Activated T-cell treated with anti-CD3 and anti-CD28 coated beads for 4 hours (primary cell): Measurements from ENCODE around the gene CEP97.
A peak's percentile ranks its signal among the peaks of the same experiment; 100 is the strongest.

Source experiments
- DNase-seq: peaks from one replicate; pipeline ENCODE4 v3.0.0-alpha.2; 2020

CEP97 gene

DNA sequence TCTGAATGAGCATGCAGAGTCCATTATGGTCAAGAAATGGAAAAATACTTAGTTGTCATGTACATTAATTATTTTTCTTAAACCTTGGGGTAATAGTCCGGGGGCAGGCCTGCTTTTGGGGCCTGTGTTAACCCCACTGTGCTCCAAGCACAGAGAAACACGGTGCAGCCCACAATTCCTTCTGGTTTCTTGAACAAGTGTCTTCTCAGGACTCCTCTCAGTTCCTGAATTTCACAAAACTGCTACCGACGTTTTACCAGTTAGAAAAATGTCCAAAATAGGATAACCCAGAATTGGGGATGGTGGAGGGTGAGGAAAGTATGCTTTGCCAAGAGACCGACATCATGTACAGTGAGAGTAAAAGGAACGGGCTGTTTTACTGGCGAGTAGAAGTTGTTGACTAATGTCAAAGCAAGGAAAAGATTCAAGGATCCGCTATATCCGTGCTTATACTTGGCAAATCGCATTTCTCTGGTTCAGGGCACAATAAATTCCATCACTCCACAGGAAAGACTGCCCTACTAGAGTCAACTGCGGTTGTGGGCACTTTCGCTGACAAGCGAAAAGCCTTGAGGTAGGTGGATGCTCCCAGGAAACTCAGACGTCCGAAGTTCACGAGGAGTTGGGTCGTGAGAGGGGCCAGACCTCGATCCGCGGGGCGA, 54.1 kb downstream of the CEP97 start:
- DNase-seq, result no peak

DNA sequence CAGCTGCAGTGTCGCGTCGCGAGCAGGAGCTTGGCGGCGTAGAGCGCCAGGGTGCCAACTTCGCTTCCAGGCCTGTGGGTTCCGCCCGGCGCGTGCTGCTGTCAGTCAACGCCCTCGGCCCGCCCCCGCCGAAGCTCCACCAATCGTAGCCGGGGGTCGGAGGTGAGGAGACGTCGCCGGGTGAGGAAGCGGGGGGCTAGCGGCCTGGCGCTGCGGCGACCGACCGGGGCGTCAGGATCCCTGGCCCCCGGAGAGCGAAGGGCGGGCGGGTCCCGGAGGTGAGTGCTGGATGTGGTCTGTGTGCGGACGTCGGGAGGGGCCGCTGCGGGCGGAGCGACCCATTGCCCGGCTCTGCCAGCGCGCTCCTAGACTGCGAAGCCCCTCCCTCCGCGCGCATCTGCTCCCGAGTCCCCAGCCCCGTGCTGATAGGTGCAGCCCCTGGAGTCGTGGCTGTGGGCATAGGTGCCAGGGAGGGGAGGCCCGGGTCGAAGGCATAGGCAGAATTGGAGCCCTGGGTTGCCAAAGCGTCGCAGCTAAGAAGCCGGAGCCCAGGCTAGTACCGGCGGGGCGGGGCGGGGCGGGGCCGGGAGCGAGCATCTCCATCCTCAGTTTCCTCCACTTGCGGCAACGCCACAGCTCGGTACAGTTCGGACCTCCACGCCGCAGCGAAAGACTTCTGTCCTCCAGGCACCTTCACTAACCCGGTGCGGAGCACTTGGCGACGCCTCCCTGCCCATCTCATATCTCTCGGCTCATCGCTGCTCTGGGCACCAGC, 54.8 kb downstream of the CEP97 start, which contains the start of gene NXPE3:
NXPE3 (plus strand) TSS at position 165 of the 775 bp plus-strand sequence. CDS start 6,386 bp downstream, outside the sequence.
- DNase-seq, result peak; percentile 94

DNA sequence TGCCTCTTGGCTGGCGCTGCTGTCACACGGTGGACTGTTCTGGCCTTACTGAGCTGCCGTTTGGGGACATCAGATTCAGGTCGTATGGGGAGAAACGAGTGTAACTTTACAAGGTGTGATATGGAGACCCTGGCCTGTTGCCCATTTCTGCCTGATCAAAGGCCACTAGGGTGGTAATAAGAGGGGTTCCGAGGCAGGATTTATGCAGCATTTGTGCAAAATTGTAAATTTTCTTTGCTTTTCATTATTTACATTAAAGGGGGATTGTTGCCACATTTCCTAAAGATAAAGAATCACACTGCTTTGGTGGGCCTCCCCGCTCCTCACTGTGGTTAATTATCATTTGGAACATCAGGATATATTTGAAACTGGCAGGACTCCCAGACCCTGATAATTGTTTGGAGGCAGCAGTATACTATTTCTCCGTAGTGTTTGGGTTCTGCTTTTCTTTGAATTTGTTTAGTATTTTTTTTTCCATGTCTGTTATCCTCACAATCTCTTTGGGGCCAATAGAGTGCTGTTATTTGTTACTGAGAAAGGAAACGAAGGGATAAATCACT, 55.5 kb downstream of the CEP97 start:
- DNase-seq, result no peak

DNA sequence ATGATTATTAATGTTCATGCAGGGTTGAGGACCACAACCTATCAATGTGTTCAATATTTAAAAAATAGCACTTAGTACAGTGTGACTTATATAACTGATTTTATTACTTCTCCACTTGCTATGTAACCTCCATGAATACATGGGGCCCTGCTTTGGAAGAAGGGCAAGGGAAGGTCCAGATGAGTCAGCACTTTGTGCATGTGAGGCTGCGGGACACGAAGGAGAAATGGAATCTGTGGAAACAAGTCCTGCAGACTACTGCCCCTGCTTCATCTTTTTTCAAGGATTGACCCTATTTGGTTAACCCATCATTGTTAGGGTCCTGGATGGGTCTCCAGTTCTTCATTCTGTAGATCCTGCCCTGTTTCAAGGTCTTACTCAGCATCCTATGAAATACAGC, 56.2 kb downstream of the CEP97 start:
- DNase-seq, result no peak

DNA sequence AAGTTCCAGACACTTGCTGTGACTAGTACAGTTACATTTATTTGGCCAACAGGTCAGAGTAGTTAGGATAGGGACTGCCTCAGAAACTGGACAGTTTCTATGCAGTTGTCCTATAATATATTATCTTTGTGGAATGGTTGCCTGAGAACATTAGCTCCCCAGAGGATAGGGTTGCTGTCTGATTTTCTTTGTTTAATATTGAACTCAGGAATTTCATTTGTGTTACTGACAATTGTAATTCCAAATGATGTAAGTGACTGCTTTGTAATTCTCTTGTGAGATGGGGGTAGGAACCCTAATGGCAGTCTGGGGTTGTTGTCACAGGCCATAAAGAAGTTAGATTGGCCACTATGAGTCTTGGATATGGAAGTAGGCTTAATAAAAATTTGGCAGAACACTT, 56.8 kb downstream of the CEP97 start:
- no peak for DNase-seq

DNA sequence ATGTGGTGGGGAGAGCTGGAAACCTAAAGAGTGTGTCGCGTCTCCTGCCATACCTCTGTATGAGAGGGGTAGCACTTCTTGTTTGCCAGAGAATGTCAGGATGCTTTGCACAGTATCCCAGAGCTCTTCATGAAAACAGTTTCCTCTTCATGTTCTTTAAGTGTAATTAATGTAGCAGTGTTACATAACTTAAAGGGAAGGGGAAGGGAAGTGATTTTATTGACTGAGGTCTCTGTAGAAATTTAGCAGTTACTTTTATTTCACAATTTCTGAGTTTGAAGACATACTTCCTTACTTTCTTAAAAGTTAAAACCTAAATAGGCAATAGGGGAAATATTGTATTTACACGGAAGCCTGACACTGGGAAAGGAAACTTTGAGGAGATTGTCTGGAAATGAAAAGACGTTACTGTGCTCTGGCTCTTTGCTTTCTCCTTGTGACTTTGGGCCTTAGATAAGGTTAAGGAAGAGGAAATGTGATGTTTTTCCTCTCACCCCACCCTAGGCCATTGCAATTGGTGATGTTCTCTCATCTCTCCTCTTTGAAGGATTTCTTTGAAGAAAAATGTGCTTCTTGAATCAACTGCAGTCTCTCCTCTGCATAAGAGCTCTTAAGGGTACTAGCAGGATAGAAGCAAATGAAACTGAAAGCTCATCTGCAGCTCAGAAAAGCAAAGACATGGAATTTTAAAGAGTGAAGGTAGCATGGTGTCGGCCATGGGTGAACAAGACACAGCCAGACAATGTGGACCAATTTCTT, 60.6 kb downstream of the CEP97 start:
- no peak for DNase-seq

DNA sequence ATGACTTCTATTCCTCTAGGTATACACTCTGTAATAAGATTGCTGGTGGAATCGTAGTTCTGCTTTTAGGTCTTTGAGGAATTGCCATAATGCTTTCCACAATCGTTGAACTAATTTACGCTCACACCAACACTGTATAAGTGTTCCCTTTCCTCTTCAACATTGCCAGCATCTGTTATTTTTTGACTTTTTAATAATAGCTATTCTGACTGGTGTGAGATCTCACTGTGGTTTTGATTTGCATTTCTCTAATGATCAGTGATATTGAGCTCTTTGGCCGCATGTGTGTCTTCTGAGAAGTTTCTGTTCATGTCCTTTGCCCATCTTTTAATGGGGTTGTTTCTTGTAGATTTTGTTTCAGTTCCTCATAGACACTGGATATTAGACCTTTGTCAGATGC, 67.4 kb downstream of the CEP97 start:
- no peak for DNase-seq

DNA sequence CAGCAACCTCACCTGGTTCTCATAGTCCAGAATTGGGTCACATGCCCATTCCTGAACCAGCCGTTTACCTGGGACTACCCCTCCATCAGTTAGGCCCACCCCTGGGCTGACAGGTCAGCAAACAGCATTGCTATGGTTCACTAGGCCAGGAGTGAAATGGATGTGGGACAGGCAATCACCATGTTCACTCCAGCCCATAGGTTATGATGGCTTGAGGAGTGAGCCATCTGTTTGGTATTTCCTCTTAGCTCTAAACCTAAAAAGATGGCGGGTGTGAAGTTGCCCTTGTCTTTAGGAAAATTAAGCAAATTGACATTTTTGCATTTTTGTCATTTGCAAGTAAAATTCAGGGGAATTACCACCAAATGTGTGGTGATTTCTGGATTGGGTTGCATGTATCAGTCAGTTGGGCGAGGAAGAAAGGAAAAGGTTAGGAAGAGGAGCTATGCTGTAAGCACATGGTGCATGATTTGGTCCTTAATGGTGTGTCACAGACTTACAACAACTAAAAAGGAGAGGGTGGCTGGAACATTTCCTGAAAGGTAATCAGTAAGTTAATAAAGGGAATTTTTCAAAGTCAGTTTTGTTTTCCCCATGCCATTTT, 71.8 kb downstream of the CEP97 start:
- no peak for DNase-seq

DNA sequence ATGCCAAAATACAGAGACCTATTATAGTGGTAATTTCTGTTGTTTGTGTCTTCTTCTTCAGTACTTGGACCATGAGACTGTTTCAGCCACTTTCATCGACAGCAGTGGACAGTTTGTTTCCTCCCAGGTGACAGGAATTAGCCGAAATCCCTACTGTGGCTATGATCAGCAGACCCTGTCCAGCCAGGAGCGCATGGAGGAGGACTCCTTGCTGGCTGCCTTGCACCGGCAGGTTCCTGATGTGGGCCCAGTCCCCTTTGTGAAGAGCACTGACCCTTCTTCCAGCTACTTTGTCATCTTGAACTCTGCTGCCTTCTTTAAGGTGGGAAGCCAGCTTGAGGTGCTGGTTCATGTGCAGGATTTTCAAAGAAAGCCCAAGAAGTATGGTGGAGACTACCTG, 76.8 kb downstream of the CEP97 start:
- no peak for DNase-seq

DNA sequence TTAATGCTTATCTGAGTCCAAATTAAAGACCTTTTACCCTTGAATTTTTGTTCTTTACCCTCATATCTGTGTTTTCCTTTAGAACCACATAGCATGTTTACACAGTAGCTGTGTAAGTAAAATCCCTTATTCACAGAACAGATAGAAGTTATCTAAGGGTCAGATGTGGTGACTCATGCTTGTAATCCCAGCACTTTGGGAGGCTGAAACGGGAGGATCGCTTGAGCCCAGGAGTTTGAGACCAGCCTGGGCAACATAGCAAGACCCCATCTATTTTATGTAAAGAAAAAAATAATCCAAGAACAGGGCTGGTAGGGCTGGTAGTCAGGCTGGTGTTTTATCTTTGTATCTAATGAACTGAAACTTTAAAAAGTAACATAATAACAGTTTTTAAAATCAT, 77.8 kb downstream of the CEP97 start:
- DNase-seq, result no peak

DNA sequence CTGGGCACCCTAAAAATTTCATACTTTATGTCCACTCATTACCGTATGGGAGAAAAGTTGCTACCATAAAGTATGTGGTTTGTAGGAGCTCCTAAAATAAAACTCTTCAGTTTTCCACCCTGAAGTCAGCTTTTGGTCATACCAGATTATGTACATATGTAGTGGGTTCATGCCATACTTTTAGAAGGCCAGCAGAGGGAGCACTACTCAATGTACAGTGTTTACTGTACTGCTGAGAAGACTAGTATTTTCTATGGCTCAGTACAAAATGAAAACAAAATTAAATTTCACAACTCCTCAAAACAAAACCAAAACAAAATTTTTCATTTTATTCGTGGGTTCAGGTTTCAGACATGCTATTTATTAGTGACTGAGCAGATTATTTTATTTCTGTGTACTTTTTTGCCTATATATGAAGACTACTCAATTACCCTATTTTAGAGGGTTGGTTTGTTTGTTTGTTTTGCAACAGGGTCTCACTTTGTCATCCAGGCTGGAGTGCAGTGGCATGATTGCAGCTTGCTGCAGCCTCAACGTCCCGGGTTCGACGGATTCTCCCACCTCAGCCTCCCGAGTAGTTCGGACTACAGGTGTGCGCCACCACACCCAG, 78.9 kb downstream of the CEP97 start:
- DNase-seq, result peak; percentile 57

DNA sequence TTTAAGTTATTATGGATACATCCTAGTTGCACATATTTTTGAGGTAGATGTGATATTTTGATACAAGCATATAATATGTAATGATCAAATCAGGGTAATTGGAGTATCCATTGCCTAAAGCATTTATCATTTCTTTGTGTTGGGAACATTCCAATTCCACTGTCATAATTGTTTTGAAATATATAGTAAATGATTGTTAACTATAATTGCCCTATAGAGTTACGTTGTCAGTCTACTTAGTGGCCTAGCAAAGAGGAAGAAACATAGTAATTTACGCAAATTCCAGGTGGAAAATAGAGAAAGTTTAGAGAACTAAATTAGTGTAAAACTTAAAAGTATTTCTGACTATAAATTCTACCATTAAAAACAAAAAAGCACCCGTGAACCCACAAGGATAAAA, 79.5 kb downstream of the CEP97 start:
- no peak for DNase-seq

DNA sequence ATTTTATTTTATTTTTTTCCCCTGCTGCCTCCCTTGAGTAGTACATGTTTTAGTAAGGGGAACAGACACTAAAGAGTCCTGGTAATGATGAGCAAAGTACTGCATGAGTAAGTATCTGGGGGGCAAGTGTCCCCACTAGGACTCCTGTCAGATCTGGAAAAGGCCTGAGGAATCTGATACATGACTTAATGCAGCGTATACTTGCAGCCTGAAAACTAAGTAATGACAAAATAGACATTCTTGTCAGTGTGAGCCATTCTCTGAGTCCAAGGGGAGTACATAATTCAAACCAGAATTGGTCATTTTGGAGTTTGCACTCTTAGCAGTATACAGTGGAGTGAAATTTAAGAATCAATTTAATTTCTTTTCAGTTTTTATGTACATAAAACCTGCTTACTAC, 82.1 kb downstream of the CEP97 start:
- DNase-seq, result no peak

DNA sequence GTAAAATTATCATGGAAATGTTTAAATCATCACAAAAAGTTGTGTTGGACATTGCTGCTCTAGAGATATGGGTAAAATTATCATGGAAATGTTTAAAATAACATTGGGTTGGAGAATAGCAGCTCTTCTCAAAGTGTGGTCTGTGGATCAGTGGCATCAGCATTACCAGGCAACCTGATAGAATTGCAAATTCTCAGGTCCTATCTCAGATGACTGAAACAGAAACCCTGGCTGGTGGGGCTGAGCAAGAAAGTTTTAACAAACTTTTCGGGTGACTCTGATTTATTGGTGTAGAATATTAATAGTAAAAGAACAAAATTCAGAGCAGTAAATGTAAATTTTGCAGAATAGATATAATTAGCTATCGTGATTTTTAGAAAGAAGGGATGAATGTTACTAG, 83.5 kb downstream of the CEP97 start:
- no peak for DNase-seq

DNA sequence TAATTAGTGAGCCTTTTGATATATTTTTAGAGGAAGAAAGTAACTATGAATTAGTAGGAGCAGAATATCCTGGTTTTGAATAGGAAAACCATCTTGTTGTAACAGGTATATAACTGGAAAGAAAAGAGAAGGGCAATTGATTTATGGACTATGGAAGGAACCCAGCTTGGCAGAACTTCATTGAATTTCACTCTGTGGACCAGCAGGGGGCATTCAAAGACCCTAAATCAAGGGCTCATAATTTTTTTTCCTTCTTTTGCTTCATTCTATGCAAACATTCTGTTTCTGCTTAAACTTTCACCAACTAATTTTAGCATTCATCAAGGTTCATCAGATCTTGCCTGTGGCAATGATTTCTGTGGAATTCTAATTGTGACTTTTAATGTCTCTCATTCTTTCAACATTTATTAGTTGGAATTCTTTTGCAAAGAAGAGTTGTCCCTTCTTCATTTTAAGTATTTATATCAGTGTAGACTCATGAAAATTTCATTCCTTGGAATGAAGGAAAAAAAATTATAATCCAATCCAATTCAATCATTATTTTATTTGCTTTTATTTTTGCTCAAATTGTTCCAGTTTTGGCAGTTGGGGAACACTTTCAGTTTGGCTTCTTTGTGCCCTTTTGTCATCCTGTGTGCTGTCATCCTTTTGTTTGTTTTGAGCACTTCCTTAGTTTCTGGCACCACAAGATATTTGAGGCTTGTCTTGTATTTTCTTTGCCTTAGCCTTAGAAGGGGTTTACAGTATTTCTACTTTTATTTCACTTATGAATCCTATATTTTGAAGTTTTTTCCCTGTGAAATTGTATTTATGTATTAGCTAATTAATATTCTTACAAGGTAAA, 85.0 kb downstream of the CEP97 start:
- DNase-seq, result peak; percentile 41

DNA sequence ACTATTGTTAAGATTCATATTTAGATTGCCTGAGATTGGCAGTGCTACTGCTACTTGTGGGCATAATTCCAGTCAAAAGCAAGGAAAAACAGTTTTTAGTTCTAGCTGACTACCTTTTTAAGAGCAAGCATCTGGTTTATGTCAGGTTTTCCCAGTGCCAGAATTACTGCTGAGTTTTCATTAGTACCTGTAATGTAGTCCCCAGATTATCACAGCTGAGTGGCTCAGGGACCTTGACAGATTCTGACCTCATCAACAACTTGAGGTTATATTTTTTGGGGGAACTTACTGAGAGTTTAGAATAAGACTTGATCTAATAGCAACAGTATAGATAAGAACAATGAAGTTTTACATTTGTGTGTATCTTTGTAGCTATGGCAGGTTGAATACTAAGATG, 85.6 kb downstream of the CEP97 start:
- no peak for DNase-seq

DNA sequence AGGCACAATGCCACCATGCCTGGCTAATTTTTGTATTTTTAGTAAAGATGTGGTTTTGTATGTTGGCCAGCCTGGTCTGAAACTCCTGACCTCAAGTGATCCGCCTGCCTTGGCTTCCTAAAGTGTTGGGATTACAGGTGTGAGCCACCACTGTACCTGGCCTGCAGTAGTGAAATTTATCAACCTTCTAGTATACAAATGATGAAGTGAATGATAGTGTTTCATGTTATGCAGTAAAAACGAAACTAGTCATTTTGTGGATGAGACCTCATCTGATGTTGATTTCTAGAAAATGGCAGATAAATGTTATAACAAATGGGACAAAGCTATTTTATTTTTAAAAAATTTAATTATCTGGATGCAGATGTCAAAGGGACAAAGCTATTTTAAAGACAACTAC, 87.5 kb downstream of the CEP97 start:
- no peak for DNase-seq

DNA sequence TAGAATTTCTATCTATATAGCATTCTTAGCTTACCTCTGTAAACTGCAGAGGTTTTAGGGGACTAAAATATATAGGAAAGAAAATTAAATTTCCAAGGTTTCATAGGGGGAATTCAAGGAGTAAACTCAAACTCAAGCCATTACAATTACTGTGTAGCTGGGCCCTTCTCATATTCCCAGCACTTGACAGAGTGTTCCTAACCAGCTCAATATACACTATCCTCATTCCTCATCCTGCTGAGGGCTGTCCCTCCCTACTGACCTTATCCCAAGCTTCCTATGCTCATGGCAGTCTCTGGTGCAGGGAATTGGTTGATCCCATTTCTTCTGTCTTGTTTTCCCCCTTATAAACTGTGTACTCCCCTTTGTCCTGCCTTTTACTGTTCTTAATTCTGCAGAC, 88.5 kb downstream of the CEP97 start:
- no peak for DNase-seq

DNA sequence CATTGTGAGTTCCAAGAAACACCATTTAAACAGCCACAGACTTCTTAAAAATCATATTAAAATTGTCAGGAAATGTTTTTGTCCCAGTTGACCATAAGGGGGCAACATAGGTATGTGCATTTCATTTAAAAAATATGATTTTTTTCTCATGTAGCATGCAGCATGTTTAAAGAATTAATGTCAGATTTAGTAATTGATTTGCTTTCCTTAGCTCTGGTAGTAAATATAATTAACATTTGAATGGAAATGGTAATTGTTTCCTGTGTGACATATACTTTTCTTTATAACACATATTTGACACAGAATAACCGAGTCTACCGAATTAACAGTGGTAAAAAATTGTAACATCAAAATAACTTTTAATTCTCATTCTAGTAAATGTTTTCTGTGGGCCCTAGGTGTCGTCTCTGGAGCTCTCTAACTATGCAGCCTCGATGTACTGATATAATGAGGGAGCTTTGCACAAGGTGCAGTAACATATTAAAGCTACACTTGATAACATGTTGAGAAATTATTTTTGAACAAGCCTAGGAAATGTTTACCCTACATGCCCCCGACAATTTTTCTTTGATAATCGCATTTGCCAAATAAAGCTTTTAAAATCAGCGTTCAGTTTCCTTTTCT, 89.5 kb downstream of the CEP97 start:
- DNase-seq, result no peak

DNA sequence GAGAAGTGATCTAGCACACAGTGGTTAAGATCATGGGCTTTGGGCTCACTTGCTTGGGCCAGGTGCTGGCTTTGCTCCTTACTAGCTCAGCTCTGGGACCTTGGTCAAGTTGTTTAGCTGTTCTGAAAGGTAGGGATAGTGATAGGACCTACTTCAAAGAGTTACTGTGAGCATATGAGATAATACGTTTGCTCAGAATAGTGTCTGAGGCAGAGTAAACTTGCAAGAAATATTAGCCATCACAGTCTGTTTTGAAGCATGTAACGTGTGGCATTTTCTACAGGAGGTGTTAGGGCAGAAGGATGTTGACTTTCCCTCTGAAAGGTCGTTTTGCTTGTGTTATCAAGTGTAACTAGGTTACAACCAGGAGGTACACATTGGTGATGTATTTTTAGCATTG, 90.4 kb downstream of the CEP97 start:
- DNase-seq, result no peak
